Left lobe of liver (tissue), 2 donors: Measurements from ENCODE around the gene TMEM139. TPM values are rescaled to one million over a fixed set of nuclear protein-coding genes. Genes with fewer than 3 reads are reported as not detected.
"Not testable (repeated sequence)": the region's sequence is repeated elsewhere in the genome, so short reads cannot be mapped to it uniquely, and the experiment has no call there.

Experiments
- ATAC-seq: fragments of 200-7000 bp; cut with Tn5 transposase; one replicate; pipeline ENCODE4 v1.9.1; 2020; ENCODE audit warnings: mild to moderate bottlenecking, moderate library complexity
- DNase-seq: peaks from one replicate; pipeline ENCODE4 v3.0.0-alpha.2; 2020; ENCODE audit warnings: low spot score
- total RNA-seq: library from RNA; stranded (reverse); gene quantifications from one replicate; pipeline ENCODE4 v1.2.1, GENCODE V29; 2021
- donor health status: DM: no; HTN: no; CAD: no; lungs with moderate emphysema.
- donor health status: DM: no; HTN: yes; CAD: no.

Gene TMEM139
- total RNA-seq, 1 donor from 2014 or later = 22.0 TPM

DNA sequence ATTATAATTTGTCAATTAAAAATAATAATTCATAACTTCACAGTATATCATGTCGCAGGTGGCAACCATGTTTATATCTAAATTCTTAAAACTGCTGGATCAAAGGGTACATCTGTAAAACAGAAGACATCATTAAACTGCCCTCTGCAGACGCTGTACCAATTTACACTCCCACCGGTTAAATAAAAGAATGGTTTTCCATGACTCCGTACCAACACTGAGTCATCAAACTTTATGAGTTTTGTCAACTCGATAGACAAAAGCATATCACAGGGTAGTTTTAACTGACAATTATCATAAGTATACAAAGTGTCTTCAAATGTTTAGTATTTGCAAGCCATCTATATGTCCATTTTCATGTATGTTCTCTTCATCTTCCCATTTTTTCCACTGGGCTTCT, 27.3 kb upstream of the TMEM139 start:
- DNase-seq (no peak), ATAC-seq (no peak)

DNA sequence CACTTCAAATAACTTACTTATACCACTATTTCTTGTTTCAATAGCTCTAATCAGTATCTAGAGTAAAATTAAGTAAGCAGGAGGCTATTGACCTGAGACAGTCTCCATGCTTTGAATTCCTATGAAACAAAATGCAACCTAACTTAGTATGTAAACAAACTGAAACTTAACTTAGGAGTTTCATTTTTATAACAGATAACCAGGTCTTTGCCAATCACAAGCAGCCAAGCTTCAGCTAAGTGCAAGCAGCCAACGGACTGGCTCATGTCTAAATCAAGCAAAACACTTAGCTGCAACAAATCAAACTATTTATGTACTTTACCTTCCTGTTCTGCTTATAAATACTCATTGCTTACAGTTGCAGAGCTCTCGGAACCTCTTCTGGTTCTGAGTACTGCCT, 25.9 kb upstream of the TMEM139 start:
- no peak for DNase-seq

DNA sequence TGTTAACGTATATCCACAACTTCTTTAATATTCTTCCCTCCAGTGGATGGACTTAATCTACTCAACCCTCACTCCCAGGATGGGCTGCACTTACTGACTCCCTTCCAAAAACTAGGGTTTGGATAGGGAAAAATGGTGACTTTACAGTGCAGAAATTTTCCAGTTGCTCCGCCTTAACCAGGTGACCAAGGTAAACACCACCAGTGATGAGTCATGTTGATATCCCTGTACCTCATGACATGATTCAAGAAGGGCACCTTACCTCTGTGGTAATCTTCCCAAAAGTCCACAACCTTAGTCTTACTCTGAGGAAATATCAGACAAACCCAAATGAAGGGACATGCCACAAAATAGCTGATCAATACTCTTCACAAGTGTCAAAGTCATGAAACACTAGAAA, 25.0 kb upstream of the TMEM139 start:
- ATAC-seq = no peak
- DNase-seq = no peak

More for the DNA sequence above, 25.9 kb upstream of the TMEM139 start:
- peak; percentile 47 for ATAC-seq

DNA sequence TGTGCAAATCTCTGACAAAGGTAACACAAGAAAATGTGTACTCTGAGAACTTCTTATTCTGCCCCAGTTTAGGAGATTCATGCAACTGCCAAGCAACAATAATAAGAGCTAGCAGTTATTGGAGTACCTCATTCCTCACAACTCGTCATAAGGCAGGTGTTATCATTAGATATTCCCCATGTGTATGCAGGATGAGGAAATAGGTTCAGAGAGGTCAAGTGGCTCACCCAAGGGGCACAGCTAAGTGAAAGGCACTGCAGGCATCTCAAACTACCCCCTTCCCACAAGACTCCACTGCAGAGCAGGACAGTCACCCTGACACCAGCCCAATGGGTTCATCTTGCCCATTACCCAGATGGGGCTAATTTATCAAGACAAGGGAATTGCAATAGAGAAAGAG, 22.9 kb upstream of the TMEM139 start:
- ATAC-seq (no peak), DNase-seq (no peak)

DNA sequence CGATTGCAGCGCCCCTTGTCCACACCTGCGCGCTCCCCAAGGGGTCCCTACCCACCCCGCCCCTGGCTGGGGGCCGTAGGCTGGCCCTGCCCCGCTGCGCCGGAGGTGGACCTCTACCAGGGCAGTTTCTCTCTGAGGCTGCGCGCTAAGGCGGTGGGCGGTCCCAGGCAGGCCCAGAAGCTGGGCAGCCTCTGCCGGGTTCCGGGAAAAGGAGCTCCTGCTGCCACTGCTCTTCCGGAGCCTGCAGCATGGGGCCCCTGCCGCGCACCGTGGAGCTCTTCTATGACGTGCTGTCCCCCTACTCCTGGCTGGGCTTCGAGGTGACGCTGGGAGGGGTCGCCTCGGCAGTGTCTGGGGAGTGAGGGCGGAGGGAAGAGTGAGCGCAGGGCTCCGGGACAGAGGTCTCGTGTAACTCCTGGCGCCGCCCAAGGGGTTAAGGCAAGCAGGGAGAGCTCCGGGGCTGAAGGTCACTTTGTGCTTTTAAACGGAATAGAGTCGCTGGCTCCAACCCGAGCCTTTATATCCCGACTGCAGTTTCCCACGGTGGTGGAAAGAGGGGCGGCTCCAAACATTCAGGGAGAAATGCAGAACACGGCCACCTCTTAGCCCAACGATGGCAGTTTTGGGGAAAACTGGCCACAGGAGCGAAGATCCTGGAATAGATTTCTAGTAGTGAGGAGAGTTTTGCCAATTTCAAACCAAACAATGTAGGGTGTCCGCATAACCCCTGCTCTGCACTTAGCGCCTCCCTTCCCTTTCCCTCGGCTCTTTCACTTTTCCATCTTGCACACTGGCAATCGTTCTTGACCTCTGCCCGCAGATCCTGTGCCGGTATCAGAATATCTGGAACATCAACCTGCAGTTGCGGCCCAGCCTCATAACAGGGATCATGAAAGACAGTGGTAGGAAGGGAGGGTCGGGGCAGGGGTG, 21.2 kb upstream of the TMEM139 start, which contains the start of gene GSTK1:
TSS of gene GSTK1 (plus strand) at position 176 of the 930 bp plus-strand sequence. CDS start at position 249, 73 bp downstream.
- ATAC-seq (peak; percentile 90), DNase-seq (peak; percentile 92)

DNA sequence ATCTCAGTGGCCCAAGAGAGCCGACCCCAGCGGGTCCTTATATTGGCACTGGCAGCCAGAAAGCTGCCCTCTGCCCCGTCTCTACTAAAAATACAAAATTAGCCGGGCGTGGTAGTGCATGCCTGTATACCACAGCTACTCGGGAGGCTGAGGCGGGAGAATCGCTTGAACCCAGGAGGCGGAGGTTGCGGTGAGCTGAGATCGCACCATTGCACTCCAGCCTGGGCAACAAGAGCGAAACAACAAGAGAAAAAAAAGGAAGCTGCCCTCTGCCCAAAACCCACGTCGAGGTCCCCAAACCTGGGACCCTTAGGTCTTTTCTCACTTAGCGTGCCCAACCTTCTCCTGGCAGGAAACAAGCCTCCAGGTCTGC, 20.6 kb upstream of the TMEM139 start:
- not testable (repeated sequence) for ATAC-seq, DNase-seq

DNA sequence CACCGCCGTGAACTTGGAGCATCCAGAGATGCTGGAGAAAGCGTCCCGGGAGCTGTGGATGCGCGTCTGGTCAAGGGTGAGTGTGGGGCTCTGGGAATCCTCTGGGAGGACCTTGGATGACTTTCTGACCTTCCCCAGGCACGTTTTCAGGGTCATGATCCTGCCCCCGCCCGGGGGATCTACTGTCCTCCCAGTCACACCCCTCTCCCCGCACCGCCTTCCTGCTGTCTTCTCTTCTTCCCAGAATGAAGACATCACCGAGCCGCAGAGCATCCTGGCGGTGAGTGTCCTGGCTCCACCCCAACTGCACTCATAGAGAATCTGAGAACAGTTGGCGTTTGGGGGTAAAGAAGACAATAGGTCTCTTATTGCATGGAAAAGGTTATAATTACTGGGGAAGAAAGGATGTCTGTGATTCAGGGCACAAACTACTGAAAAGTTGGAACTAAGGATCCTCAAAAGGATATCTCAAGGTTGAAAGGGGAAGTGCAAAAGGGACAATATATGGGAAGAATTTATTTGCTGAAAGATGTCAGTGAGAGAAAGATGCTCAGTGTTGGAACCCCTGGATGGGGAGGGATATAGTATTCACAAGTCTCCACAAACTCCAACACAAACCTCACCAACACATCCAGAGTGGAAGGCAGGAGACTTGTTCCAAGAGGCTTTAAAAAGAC, 19.6 kb upstream of the TMEM139 start:
- no peak for ATAC-seq
- no peak for DNase-seq

DNA sequence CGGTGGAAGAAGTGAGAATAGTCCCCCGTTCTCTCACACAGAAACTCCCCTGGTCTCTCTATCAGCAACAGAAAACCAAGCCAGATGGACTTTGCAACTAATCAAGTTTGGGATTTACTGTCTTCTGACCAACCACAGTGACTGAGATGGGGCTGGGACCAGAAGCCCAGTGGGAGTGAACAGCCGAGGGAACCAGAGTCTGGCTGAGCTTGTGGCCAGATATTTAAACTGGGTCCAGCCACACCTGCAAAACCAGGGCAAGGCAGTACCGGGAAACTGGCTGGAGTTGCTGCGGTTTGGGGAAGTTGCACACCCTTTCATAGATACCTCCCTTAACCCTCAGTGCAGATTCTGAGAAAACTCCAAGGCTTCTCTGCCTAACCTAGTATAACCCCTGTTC, 15.5 kb upstream of the TMEM139 start:
- DNase-seq (peak; percentile 79), ATAC-seq (peak; percentile 97)

DNA sequence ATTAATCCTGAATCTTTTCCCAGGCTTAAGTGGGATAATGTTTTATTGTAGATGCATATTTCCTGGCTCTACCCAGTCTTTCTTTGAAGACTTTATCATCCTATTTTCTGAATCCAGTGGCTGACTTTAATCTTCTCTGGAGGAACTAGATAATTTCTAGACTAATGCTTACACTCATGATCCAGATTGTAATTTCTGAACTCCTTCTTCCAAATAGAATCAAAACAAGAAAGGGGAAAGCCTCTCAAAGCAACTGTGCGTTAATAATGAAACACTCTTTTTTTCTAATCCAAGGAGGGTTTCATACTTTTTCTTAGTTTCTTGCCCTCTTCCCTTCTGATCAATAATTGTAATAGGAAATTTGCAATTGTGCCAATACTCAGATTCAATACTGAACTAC, 13.5 kb upstream of the TMEM139 start:
- DNase-seq (no peak), ATAC-seq (no peak)

DNA sequence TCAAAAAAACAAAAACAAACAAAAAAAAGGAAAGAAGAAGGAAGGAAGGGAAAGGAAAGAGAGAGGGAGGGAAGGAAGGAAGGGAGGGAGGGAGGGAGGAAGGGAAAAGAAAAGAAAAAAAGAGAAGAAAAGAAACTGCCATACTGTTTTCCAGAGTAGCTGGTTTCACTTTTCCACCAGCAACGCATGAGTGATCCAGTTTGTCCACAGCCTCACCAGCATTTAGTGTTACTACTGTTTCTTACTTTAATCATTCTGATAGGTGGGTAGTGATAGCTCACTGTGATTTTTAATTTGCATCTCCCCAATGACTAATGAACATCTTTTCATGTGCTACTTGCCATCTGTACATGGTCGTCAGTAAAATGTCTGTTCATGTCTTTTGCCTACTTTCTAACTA, 11.9 kb upstream of the TMEM139 start:
- ATAC-seq (no peak), DNase-seq (no peak)

DNA sequence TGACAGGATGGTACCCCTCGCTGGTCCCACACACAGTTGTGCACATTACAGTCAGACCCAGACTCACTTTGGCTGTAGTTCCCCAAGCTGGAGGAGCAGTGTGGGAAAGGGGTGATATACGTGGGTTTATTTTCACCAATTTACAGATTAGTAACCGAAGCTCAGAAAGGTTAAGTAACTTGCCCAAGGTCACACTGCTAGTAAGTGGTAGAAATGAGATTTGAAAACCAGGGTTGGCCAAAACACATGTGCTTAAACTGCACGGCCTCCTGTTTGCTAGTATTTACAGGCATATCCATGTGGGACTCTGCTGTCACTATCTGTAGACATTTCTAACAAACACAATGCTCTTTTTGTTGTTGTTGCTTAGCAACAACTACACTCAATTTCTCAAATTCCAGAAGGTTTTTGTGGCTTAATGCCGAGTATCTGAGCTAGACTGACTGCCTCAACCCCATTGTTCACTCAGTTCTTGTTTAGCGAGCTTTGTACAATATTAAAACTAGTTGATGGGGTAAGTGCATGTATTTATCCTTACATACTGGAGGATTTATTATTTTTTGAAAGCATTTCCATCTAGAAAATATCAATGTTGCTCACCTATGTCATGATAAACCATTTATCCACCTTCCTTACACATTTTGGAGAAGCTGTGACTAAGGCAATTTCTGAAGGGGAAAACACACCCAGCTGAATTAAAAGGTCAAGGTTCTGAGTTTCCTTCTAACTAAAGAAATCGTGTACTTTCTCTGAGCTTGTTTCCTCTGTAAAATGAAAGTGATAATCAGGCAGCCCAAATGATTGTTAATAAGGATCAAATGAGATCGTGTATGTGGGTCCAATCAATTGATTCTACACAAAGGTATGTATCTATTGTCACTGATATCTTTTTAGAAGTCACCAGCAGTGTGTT, 5.3 kb upstream of the TMEM139 start:
- no peak for DNase-seq
- no peak for ATAC-seq

DNA sequence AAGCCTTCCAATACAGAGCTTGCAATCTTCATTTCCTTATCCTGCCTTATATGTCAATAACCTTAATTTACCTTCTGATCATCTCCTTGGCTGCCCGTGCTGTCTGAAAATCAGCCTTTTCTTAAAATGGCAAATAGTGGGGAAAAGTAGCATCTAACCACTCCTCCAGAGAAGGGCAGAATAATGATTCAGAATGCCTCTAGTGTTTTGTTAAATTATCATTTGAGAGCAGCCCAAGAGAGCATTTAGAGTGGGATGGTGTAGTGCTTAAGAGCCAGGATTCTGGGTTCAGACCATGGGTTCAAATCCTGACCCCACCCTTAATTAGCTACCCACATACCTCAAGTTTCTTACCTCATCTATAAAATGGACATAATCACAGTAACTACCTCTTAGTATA, 4.6 kb upstream of the TMEM139 start:
- no peak for ATAC-seq
- no peak for DNase-seq

DNA sequence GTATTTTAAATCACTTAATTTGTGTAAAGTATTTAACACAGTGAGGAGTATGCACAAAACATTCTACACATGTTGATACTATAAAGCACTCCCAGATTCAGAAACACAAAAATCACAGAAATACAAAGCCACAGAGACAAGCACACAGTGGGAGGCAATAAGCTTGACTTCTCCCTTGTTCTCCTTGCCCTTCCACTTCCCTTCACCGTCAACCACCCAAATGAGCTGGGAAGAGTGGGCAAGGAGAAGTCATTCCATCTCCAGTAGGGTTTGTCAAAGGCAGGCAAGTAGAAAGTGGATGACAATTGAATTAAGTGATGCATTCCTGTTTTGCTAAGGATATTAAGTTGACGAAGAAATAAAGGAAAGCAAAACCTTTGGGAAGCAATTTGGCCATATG, 4.2 kb upstream of the TMEM139 start:
- ATAC-seq = no peak
- DNase-seq = no peak

DNA sequence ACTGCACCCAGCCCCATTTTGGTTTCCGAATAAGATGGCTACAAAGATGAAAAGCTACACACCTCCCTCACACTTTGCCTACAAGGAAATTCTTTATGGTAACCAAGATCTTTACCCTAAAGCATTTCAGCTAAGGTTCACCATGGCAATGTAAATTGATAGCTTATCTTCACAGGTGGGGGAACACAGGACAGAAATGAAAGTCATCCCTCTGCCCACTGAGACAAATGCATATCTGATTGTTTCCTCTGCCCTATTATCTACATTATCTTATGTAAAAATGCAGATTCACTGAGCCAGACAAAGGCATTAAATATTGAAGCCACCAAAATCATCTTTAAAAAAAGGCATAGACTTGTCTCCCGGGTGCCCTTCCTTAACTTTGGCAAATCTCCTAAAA, 3.2 kb upstream of the TMEM139 start:
- ATAC-seq (no peak), DNase-seq (no peak)

DNA sequence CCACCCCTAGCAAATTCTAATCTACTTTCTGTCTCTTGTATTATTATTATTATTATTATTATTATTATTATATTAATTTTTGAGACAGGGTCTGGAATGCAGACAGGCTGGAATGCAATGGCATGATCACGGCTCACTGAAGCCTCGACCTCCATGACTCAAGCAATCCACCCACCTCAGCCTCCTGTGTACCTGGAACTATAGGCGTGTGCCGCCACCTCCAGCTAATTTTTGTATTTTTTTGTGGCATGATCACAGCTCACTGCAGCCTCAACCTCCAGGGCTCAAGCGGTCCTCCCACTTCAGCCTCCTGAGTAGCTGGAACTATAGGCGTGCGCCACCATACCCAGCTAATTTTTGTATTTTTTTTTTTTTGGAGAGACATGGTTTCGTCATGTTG, 2.6 kb upstream of the TMEM139 start:
- DNase-seq = no peak
- ATAC-seq = no peak

DNA sequence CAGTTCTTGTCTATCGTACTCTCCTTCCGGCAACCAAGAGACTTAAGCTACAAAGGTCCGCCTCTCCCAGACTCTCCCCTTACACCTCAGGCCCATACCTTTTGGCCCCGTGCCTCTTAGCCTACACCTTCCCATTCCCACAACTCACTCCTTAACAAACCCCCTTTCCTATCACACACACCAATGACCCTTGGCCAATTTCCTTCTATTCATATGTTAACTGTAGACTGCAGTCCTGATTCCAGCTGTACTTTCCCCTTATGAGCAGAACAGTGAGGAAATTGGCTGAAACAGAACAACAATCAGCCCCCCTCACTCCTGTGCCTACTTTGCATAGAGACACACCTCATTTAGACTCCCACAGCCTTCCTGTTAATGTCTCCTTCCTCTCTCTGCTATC, 1.4 kb upstream of the TMEM139 start:
- ATAC-seq (no peak), DNase-seq (no peak)

DNA sequence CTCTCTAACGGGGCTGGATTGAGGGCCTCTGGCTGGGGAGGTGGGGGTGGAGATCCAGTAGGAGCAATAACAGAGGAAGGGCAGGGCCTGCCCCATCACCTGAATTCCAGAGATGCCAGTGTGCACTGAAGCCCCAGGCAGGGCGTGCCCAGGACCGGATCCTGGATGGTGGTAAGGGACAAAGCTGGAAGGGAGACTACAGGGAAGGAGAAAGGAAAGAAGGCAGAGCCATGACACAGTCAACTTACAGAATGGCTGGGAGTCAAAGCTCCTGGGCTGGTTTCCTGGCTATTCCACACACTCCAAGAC, 666 bp downstream of the TMEM139 start:
- ATAC-seq (peak; percentile 5), DNase-seq (no peak)

DNA sequence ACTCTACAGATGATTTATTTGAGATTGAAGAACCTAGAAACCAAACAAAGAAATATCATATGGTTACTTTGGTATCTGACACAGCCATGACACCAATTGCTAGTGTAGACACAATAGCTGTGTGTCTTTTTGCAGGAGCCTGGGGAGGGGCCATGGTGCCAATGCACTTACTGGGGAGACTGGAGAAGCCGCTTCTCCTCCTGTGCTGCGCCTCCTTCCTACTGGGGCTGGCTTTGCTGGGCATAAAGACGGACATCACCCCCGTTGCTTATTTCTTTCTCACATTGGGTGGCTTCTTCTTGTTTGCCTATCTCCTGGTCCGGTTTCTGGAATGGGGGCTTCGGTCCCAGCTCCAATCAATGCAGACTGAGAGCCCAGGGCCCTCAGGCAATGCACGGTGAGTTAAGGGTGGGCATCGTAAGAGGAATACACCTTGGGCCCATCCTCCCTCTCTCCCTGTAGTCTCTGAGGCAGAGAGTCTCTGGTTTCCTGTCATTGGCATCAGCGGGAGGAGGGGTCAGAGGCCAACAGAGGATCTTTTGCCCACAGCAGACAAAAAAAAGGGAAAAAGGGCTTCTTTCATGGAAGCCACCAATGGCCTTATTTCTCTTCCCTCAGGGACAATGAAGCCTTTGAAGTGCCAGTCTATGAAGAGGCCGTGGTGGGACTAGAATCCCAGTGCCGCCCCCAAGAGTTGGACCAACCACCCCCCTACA, 1.2 kb downstream of the TMEM139 start:
- ATAC-seq (no peak), DNase-seq (no peak)

DNA sequence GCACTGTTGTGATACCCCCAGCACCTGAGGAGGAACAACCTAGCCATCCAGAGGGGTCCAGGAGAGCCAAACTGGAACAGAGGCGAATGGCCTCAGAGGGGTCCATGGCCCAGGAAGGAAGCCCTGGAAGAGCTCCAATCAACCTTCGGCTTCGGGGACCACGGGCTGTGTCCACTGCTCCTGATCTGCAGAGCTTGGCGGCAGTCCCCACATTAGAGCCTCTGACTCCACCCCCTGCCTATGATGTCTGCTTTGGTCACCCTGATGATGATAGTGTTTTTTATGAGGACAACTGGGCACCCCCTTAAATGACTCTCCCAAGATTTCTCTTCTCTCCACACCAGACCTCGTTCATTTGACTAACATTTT, 1.7 kb downstream of the TMEM139 start:
- DNase-seq = no peak
- ATAC-seq = no peak

DNA sequence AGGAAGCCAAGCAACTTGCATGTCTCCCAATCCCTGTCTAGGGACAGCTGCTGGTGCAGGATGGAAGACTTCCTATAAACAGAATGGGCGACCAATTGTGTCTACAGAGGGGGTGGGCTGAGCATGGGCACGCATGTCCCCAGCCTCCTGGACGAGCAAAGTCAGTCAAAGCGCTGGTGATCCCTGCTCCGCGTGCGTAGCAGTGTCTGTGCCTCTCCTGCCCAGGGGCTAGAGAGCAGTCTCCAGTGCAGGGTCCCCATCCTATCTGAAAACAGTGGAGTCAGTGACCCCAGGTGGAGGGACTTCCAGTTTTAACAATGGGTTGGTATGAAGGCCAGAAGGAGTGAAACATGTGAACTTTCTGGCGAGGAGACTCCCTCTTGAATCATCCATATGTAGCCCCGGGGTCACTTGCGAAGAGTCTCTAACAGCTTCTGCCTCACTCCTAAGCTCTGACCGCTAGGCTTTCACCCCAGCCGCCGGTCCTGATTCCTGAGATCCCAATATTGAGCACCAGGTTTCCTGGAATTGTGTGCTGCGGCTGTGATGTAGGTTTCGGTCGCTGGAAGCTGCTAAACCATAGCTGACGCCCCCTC, 2.7 kb downstream of the TMEM139 start:
- DNase-seq (no peak), ATAC-seq (no peak)
